Lower leg skin (tissue), 4 donors: Measurements from ENCODE around the gene ZC3HAV1. TPM values are rescaled to one million over a fixed set of nuclear protein-coding genes. Genes with fewer than 3 reads are reported as not detected.
"Not testable (repeated sequence)": the region's sequence is repeated elsewhere in the genome, so short reads cannot be mapped to it uniquely, and the experiment has no call there.

Experiments
- DNase-seq, 2 donors: peaks; one replicate each; pipeline ENCODE4 v3.0.0-alpha.2; 2019; ENCODE audit warnings: low spot score in 2 of 2
- H3K4me3 ChIP-seq: fragments of 200-600 bp; sonication (generic); 2 replicates; pipeline ENCODE4 v1.5.1; 2017; ENCODE audit warnings: mild to moderate bottlenecking, low read depth; ENCODE audit not compliant: poor library complexity, severe bottlenecking
- CTCF ChIP-seq, 3 donors: fragments of 450-650 bp; IDR thresholded peaks; one replicate each; pipeline ENCODE4 v1.5.1; 2016; ENCODE audit warnings: antibody characterized with exemption in 3 of 3, mild to moderate bottlenecking in 3 of 3, moderate library complexity in 2 of 3
- POLR2A ChIP-seq, 2 donors: fragments of 450-650 bp; IDR thresholded peaks; one replicate each; pipeline ENCODE4 v1.6.1; 2016 to 2017; ENCODE audit warnings: antibody characterized with exemption in 2 of 2, mild to moderate bottlenecking in 1 of 2, moderate library complexity in 1 of 2
- WGBS, 2 donors: methylation state at CpG; one replicate each; pipeline ENCODE4 v1.1.5; 2018; 5-methylcytosine and 5-hydroxymethylcytosine counted together
- intact Hi-C: fragments of 100-400 bp; cut with DNase I; formaldehyde crosslinking; loops from one replicate; pipeline ENCODE4 v1.15.0; 2023; ENCODE audit warnings: low total_unique reads
- total RNA-seq, 4 donors: library from RNA; depleted of rRNA; stranded (reverse); fragments of >200 nt; gene quantifications; one replicate each; pipeline ENCODE4 v1.1.0, GENCODE V29; 2016

ZC3HAV1 gene
- total RNA-seq, 4 donors from 2014 or later = 15.4 to 25.8 (median 22.9) TPM

- WGBS, 2 donors = 94 to 95% methylated on average over 1 of the region's 1 CpG
- H3K4me3 ChIP-seq = no peak overlapping the region
- intact Hi-C loops = no loop called here
- no peak for DNase-seq
- TF ChIP-seq CTCF (IDR thresholded peaks at IDR 0.05) = no peak
- TF ChIP-seq POLR2A (IDR thresholded peaks at IDR 0.05) = no peak
Observed at GRCh38 chr7:139111147-139111546, 1.6 kb upstream of the ZC3HAV1 start.

GRCh38 chr7:139109983-139110411 lies 477 bp upstream of the ZC3HAV1 start:
- DNase-seq = no peak
- TF ChIP-seq POLR2A (IDR thresholded peaks at IDR 0.05) (no peak), CTCF (IDR thresholded peaks at IDR 0.05) (no peak)
- peak overlapping the region; percentile 94 for H3K4me3 ChIP-seq
- WGBS, 2 donors = 8 to 10% methylated on average over 16 of the region's 16 CpGs
- intact Hi-C loops = no loop called here

GRCh38 chr7:139108266-139109187 lies 993 bp downstream of the ZC3HAV1 start:
- WGBS, 2 donors = 0 to 1% methylated on average over 46 to 59 of the region's 61 CpGs
- peak in 1 of 2 donors; percentile 30 for DNase-seq
- peak overlapping the region; percentile 94 for H3K4me3 ChIP-seq
- TF ChIP-seq CTCF (IDR thresholded peaks at IDR 0.05) (no peak), POLR2A (IDR thresholded peaks at IDR 0.05) (no peak)
- intact Hi-C loops = no loop called here

GRCh38 chr7:139106959-139107358 lies 2.6 kb downstream of the ZC3HAV1 start:
- intact Hi-C loops = no loop called here
- WGBS, 2 donors = 47 to 48% methylated on average over 2 of the region's 2 CpGs
- H3K4me3 ChIP-seq = no peak overlapping the region
- no peak for DNase-seq
- TF ChIP-seq CTCF (IDR thresholded peaks at IDR 0.05) = no peak
- no peak for TF ChIP-seq POLR2A (IDR thresholded peaks at IDR 0.05)

GRCh38 chr7:139106227-139106626 lies 3.3 kb downstream of the ZC3HAV1 start:
- H3K4me3 ChIP-seq = not testable (repeated sequence)

GRCh38 chr7:139105484-139105883 lies 4.0 kb downstream of the ZC3HAV1 start:
- no peak for DNase-seq
- whole genome bisulfite sequencing, 2 donors = 51 to 61% methylated on average over 3 of the region's 3 CpGs
- intact Hi-C loops = no loop called here
- no peak overlapping the region for H3K4me3 ChIP-seq
- TF ChIP-seq CTCF (IDR thresholded peaks at IDR 0.05) (no peak), POLR2A (IDR thresholded peaks at IDR 0.05) (no peak)

More at GRCh38 chr7:139106227-139106626, 3.3 kb downstream of the ZC3HAV1 start:
- DNase-seq, intact Hi-C loops: not testable (repeated sequence)
- 77 to 79% methylated on average over 7 of the region's 7 CpGs for WGBS, 2 donors
